CD4-positive, alpha-beta T cell treated with Interleukin-21 for 1 hour (primary cell): ENCODE data around the gene CSN1S1.

ENCODE experiments used
- DNase-seq: peaks from one replicate; pipeline ENCODE4 v3.0.0-alpha.2; 2020

CSN1S1 gene

GRCh38 chr4:69994782-69995181 is 63.9 kb downstream of the CSN1S1 start:
- DNase-seq: no peak

- DNase-seq: no peak
Observed at GRCh38 chr4:69995526-69996016, 64.7 kb downstream of the CSN1S1 start, which contains the start of gene STATH. TSS of gene STATH (plus strand) at chr4:69995966. CDS start at chr4:69998438, 2,472 bp downstream.
